B cell (primary cell): ENCODE results near the gene NFATC1. TPM values are rescaled to one million over a fixed set of nuclear protein-coding genes. Genes with fewer than 3 reads are reported as not detected.

Source experiments
- ATAC-seq: fragments of 200-7000 bp; cut with Tn5 transposase; one replicate; pipeline ENCODE4 v1.10.0; 2021; ENCODE audit warnings: low read depth, mild to moderate bottlenecking, moderate number of reproducible peaks, moderate library complexity
- CTCF ChIA-PET: fragments of 350-600 bp; sonication (Branson Sonifier 250); formaldehyde crosslinking; loops from one replicate; lab custom pipeline; 2021; ENCODE audit warnings: antibody characterized with exemption, inconsistent platforms; lab: Charles Lee
- POLR2A ChIA-PET: fragments of 350-600 bp; sonication (Branson Sonifier 250); formaldehyde crosslinking; loops from one replicate; lab custom pipeline; 2021; ENCODE audit warnings: antibody characterized with exemption; lab: Charles Lee
- DNase-seq: peaks from one replicate; pipeline ENCODE4 v3.0.0; 2013
- H2AFZ ChIP-seq: 2 replicates; pipeline ENCODE4 v1.6.1; 2012; ENCODE audit warnings: mild to moderate bottlenecking, low read depth, low read length; ENCODE audit not compliant: insufficient read depth, poor library complexity, severe bottlenecking
- H3K27ac ChIP-seq, 2 donors: 1 replicate in 1 of 2; 2 replicates in 1 of 2; pipeline ENCODE4 v1.5.1; 2012 to 2013; ENCODE audit warnings: low read length in 2 of 2, mild to moderate bottlenecking in 2 of 2, moderate library complexity in 1 of 2
- H3K27me3 ChIP-seq, 4 experiments: fragments of 200-600 bp in 1 of 4; sonication (generic) in 1 of 4; replicated peaks in 1 of 4; 1 replicate in 2 of 4; 2 replicates in 2 of 4; pipeline versions ENCODE4 v1.6.1 to v1.7.0; 2013 to 2016; ENCODE audit warnings: low read length in 3 of 4, mild to moderate bottlenecking in 2 of 4, mixed read lengths in 1 of 4, moderate library complexity in 1 of 4; ENCODE audit not compliant: insufficient read depth in 4 of 4, control insufficient read depth in 3 of 4; ENCODE audit errors: control extremely low read depth in 1 of 4
- H3K36me3 ChIP-seq, 2 experiments: replicated peaks in 1 of 2; 1 replicate in 1 of 2; 2 replicates in 1 of 2; pipeline versions ENCODE4 v1.6.1 to v1.7.1; 2013; ENCODE audit warnings: low read length in 1 of 2; ENCODE audit not compliant: insufficient read depth in 2 of 2, control insufficient read depth in 1 of 2; ENCODE audit errors: control extremely low read depth in 1 of 2, extremely low read depth in 1 of 2
- H3K4me1 ChIP-seq, 2 donors: fragments of 200-600 bp in 1 of 2; sonication (generic) in 1 of 2; 1 replicate in 1 of 2; 2 replicates in 1 of 2; pipeline versions ENCODE4 v1.5.1 to v1.6.1; 2013 to 2017; ENCODE audit warnings: low read length in 2 of 2; ENCODE audit not compliant: control insufficient read depth in 2 of 2, insufficient read depth in 2 of 2
- H3K4me2 ChIP-seq: replicated peaks from 2 replicates; pipeline ENCODE3; 2012; ENCODE audit warnings: mild to moderate bottlenecking, low read depth, low read length; ENCODE audit not compliant: poor library complexity, severe bottlenecking
- H3K4me3 ChIP-seq, 5 experiments: fragments of 200-600 bp in 1 of 5; sonication (generic) in 1 of 5; 1 replicate in 3 of 5; 2 replicates in 2 of 5; pipeline versions ENCODE4 v1.5.1 to v1.7.0; 2011 to 2016; ENCODE audit warnings: low read length in 4 of 5, mild to moderate bottlenecking in 4 of 5, low read depth in 2 of 5, control low read depth in 1 of 5, moderate library complexity in 1 of 5; ENCODE audit not compliant: insufficient read depth in 1 of 5; ENCODE audit errors: control extremely low read depth in 1 of 5, extremely low read depth in 1 of 5
- H3K79me2 ChIP-seq: fragments of 200-600 bp; sonication (generic); one replicate; pipeline ENCODE4 v1.6.0; 2016; ENCODE audit warnings: low read length; ENCODE audit not compliant: control insufficient read depth, insufficient read depth
- H3K9ac ChIP-seq: fragments of 200-600 bp; sonication (generic); 2 replicates; pipeline ENCODE4 v1.6.1; 2017; ENCODE audit warnings: mild to moderate bottlenecking, low read length, moderate library complexity
- H3K9me3 ChIP-seq, 3 donors: one replicate each; pipeline versions ENCODE4 v1.6.1 to v1.7.1; 2013; ENCODE audit warnings: low read length in 2 of 3; ENCODE audit not compliant: control insufficient read depth in 2 of 3, insufficient read depth in 1 of 3; ENCODE audit errors: control extremely low read depth in 1 of 3
- H4K20me1 ChIP-seq: 2 replicates; pipeline ENCODE4 v1.6.0; 2012; ENCODE audit warnings: mild to moderate bottlenecking, low read length; ENCODE audit not compliant: insufficient read depth, control insufficient read depth, poor library complexity, severe bottlenecking
- H3K27ac Mint-ChIP-seq: one replicate; pipeline ENCODE4 v1.8.0; 2021; ENCODE audit warnings: mixed read lengths
- H3K27me3 Mint-ChIP-seq: one replicate; pipeline ENCODE4 v1.8.0; 2021; ENCODE audit warnings: mixed read lengths
- H3K4me1 Mint-ChIP-seq: one replicate; pipeline ENCODE4 v1.8.0; 2021; ENCODE audit warnings: mixed read lengths
- H3K4me3 Mint-ChIP-seq: one replicate; pipeline ENCODE4 v1.8.0; 2021; ENCODE audit warnings: mixed read lengths
- H3K9me3 Mint-ChIP-seq: one replicate; pipeline ENCODE4 v1.8.0; 2022; ENCODE audit warnings: mixed read lengths; ENCODE audit not compliant: insufficient read depth
- EZH2 ChIP-seq: IDR thresholded peaks from 2 replicates; pipeline ENCODE4 v1.6.1; 2012; ENCODE audit warnings: borderline replicate concordance, low read depth, mild to moderate bottlenecking, moderate library complexity, low read length; ENCODE audit not compliant: insufficient read depth, poor library complexity, severe bottlenecking
- WGBS: methylation state at CpG from one replicate; pipeline ENCODE4 v1.1.5; 2013; ENCODE audit warnings: missing lambda C conversion rate; ENCODE audit not compliant: insufficient coverage; 5-methylcytosine and 5-hydroxymethylcytosine counted together
- intact Hi-C: fragments of 100-400 bp; cut with micrococcal nuclease; formaldehyde crosslinking; loops from one replicate; pipeline ENCODE4 v1.10.0; 2022
- polyA plus RNA-seq: library from polyadenylated mRNA; depleted of rRNA; stranded (reverse); fragments of >200 nt; gene quantifications from 2 replicates; pipeline ENCODE4 v1.2.3, GENCODE V29; 2012
- total RNA-seq, 2 donors: library from RNA; stranded (reverse); fragments of 120-200 nt in 1 of 2; gene quantifications; 1 replicate in 1 of 2; 2 replicates in 1 of 2; pipeline versions ENCODE4 v1.2.3 to v1.2.4, GENCODE V29; 2013 to 2022
- TF ChIP-seq, protein P1 (sequence below): fragments of 200-600 bp; IDR thresholded peaks from one replicate; pipeline ENCODE4 v1.8.0; 2022; ENCODE audit warnings: antibody characterized with exemption, mild to moderate bottlenecking

NFATC1 gene
- total and polyA plus RNA-seq, 2 donors (not counting 1 experiment from before 2014, with no cell fraction given) = 32.2 to 108 TPM

DNA sequence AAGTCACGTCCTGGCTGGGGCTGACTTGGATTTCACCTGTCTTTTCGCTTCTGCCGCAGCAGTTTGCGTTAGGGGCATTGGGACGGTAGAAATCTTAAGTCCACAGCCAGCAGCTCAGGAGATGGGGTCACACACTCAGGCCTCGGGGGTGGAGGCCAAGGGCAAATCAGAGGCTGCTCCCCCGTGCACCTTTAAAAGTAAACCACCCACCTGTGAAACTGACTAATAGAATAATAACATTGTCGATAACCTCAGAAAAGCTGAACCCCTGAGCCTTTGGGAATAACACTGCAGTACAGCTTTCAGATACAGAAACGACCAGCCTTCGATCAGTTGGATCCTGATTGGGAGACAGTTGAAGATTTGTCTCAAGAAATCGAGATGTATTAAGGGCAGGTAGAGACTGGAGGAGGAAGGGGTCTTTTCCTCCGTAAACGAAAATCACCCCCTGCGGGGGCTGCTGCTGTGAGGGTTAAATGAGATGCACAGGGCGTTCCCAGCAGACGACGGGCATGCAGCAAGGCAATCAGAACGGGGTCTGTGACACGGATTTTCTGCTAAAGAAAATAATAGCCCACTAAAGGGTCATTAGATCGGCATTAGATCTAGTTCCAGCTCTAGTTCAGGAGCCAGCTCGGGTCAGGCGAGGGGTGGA lies 16.4 kb upstream of the NFATC1 start:
- peak overlapping the region; percentile 27 for H3K27ac Mint-ChIP-seq

More for the DNA sequence above, 16.4 kb upstream of the NFATC1 start:
- DNase-seq = no peak
- H3K4me3 Mint-ChIP-seq = no peak overlapping the region
- intact Hi-C loops = loop anchor here (1.0 kb wide), 1 partner anchor 265 kb away; no protein-coding TSS in a partner anchor
- H3K9me3 Mint-ChIP-seq = no peaks in the 10 kb centered on the region
- no peak for TF ChIP-seq EZH2
- TF ChIP-seq, protein P1, sequence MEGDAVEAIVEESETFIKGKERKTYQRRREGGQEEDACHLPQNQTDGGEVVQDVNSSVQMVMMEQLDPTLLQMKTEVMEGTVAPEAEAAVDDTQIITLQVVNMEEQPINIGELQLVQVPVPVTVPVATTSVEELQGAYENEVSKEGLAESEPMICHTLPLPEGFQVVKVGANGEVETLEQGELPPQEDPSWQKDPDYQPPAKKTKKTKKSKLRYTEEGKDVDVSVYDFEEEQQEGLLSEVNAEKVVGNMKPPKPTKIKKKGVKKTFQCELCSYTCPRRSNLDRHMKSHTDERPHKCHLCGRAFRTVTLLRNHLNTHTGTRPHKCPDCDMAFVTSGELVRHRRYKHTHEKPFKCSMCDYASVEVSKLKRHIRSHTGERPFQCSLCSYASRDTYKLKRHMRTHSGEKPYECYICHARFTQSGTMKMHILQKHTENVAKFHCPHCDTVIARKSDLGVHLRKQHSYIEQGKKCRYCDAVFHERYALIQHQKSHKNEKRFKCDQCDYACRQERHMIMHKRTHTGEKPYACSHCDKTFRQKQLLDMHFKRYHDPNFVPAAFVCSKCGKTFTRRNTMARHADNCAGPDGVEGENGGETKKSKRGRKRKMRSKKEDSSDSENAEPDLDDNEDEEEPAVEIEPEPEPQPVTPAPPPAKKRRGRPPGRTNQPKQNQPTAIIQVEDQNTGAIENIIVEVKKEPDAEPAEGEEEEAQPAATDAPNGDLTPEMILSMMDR = peak; percentile 13
- H3K27me3 Mint-ChIP-seq = no peaks in the 10 kb centered on the region
- no peak overlapping the region for H3K4me3 ChIP-seq
- WGBS = 70% methylated on average over 20 of the region's 22 CpGs
- H3K9me3 ChIP-seq = no peaks in the 10 kb centered on the region
- peaks cover 20% of the 10 kb centered on the region for H3K4me1 Mint-ChIP-seq
- ChIA-PET CTCF (interaction anchor here (0.6 to 12.4 kb wide), 24 partner anchors 9 to 775 kb away, joined by 3 to 201 read pairs (median 6); no protein-coding TSS in a partner anchor), POLR2A (no interaction called here)
- H3K9ac ChIP-seq = no peak overlapping the region
- H3K36me3 ChIP-seq = peaks cover 0 to 12% of the 10 kb centered on the region in 2 experiments
- peak overlapping the region; percentile 61 for H3K4me2 ChIP-seq
- H4K20me1 ChIP-seq = peaks cover 10% of the 10 kb centered on the region
- H3K27me3 ChIP-seq = no peaks in the 10 kb centered on the region
- H3K79me2 ChIP-seq = no peaks in the 10 kb centered on the region
- H2AFZ ChIP-seq = no peak overlapping the region
- H3K4me1 ChIP-seq = peaks cover 14 to 21% of the 10 kb centered on the region in 2 donors
- no peak for ATAC-seq
- H3K27ac ChIP-seq = no peak overlapping the region
